NB4 (cell line): ENCODE data around the gene OPCML.

Experiments used
- DNase-seq: peaks from one replicate; pipeline ENCODE4 v3.0.0; 2010; ENCODE audit warnings: low read depth
- H3K4me3 ChIP-seq: one replicate; pipeline ENCODE4 v1.5.1; 2011; ENCODE audit warnings: mild to moderate bottlenecking, low read depth, low read length, moderate library complexity
- CTCF ChIP-seq: IDR thresholded peaks from one replicate; pipeline ENCODE4 v1.5.1; 2012; ENCODE audit warnings: low read depth, low read length
- MAX ChIP-seq: IDR thresholded peaks from 2 replicates; pipeline ENCODE4 v1.6.1; 2011; ENCODE audit warnings: low read depth, low read length
- MYC ChIP-seq: IDR thresholded peaks from 2 replicates; pipeline ENCODE4 v1.6.1; 2011; ENCODE audit warnings: low read depth, low read length
- POLR2A ChIP-seq: IDR thresholded peaks from 2 replicates; pipeline ENCODE4 v1.6.1; 2011; ENCODE audit warnings: mild to moderate bottlenecking; ENCODE audit not compliant: insufficient read length; ENCODE audit errors: extremely low read depth

Gene OPCML

GRCh38 chr11:132745306-132745705, 787.0 kb downstream of the OPCML start:
- H3K4me3 ChIP-seq = no peak overlapping the region
- TF ChIP-seq CTCF = no peak
- DNase-seq = no peak

- no peak for TF ChIP-seq MYC
- TF ChIP-seq CTCF = no peak
- no peak for TF ChIP-seq MAX
- no peak for TF ChIP-seq POLR2A
- no peak for DNase-seq
- no peak overlapping the region for H3K4me3 ChIP-seq
These were observed 787.5 kb downstream of the OPCML start for GRCh38 chr11:132744771-132745170.

GRCh38 chr11:132743601-132744000, 788.7 kb downstream of the OPCML start:
- TF ChIP-seq POLR2A (no peak), CTCF (no peak), MYC (no peak)
- no peak for DNase-seq
- H3K4me3 ChIP-seq = no peak overlapping the region

GRCh38 chr11:132742929-132743328, 789.4 kb downstream of the OPCML start:
- H3K4me3 ChIP-seq = no peak overlapping the region
- no peak for DNase-seq
- TF ChIP-seq MAX (no peak), CTCF (no peak), POLR2A (no peak), MYC (no peak)

- H3K4me3 ChIP-seq = no peak overlapping the region
- no peak for DNase-seq
- TF ChIP-seq MYC = no peak
- no peak for TF ChIP-seq POLR2A
- no peak for TF ChIP-seq MAX
- no peak for TF ChIP-seq CTCF
These were observed 798.1 kb downstream of the OPCML start for GRCh38 chr11:132734217-132734616.

- no peak for TF ChIP-seq CTCF
- TF ChIP-seq POLR2A = no peak
- no peak for TF ChIP-seq MYC
- no peak for TF ChIP-seq MAX
- no peak overlapping the region for H3K4me3 ChIP-seq
- no peak for DNase-seq
These were observed 804.3 kb downstream of the OPCML start for GRCh38 chr11:132728026-132728425.
